Activated CD8-positive, alpha-beta memory T cell treated with anti-CD3 and anti-CD28 coated beads for 36 hours (primary cell): Measurements from ENCODE around the gene PSMB11. TPM values are rescaled to one million over a fixed set of nuclear protein-coding genes. Genes with fewer than 3 reads are reported as not detected.

ENCODE experiments used
- CTCF ChIA-PET: fragments of 350-600 bp; sonication (Branson Sonifier 250); formaldehyde crosslinking; loops from one replicate; lab custom pipeline; 2021; ENCODE audit warnings: antibody characterized with exemption; lab: Charles Lee
- POLR2A ChIA-PET: fragments of 350-600 bp; sonication (Branson Sonifier 250); formaldehyde crosslinking; loops from one replicate; lab custom pipeline; 2021; ENCODE audit warnings: antibody characterized with exemption; lab: Charles Lee
- total RNA-seq, 2 experiments: library from RNA; stranded (reverse); gene quantifications; one replicate each; pipeline ENCODE4 v1.2.3, GENCODE V29; 2021

The PSMB11 gene
- total RNA-seq, 2 experiments from 2014 or later: not detected

- CTCF ChIA-PET: interaction anchor here (0.8 to 2.1 kb wide), 4 partner anchors 25 to 45 kb away, joined by 3 to 7 read pairs (median 4); partner anchors contain the start of gene CDH24
- POLR2A ChIA-PET: no interaction called here
Observed at GRCh38 chr14:23030936-23031335, 11.1 kb upstream of the PSMB11 start.

GRCh38 chr14:23033251-23033727 lies 8.7 kb upstream of the PSMB11 start:
- CTCF ChIA-PET: interaction anchor here (0.9 to 2.1 kb wide), 5 partner anchors 8 to 40 kb away, joined by 3 to 9 read pairs (median 6); partner anchors contain the start of gene CDH24

DNA sequence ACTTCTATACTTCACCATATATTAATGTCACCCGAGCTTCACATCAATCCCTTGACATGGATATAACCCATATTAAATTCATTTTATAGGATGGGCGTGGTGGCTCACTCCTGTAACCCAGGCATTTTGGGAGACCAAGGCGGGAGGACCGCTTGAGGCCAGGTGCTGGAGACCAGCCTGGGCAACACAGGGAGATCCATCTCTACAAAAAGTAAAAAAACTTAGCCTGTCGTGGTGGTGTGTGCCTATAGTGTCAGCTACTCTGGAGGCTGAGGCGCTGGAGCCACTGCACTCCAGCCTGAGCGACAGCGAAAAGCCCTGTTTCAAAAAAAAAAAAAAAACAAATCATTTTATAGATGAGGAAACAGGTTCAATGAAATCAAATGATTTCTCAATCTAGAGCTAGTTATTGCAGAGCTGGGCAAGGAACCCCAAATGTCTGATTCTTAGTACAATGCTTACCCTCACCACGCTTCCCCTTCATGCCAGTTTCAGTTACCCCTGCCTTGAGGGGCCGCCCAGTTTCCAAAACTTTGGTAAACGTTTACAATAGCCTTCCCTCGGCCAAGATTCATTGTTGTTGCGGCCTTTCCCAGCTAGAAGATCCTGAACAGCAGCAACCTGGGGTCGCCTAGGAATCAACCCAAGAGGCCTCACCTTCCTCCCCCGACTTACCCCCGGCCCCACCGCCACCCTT lies 8.1 kb upstream of the PSMB11 start:
- CTCF ChIA-PET: interaction anchor here (0.7 to 2.1 kb wide), 6 partner anchors 8 to 41 kb away, joined by 3 to 9 read pairs (median 5); partner anchors contain the start of gene CDH24
- POLR2A ChIA-PET: interaction anchor here (0.6 to 2.5 kb wide), 2 partner anchors 27 to 43 kb away, joined by 5 to 12 read pairs; no protein-coding TSS in a partner anchor

More at GRCh38 chr14:23033251-23033727, 8.7 kb upstream of the PSMB11 start:
- POLR2A ChIA-PET: interaction anchor here (2.5 kb wide), 1 partner anchor 26 kb away, joined by 12 read pairs; no protein-coding TSS in a partner anchor

- CTCF ChIA-PET: interaction anchor here (0.7 to 2.1 kb wide), 4 partner anchors 21 to 42 kb away, joined by 4 to 9 read pairs (median 7); partner anchors contain the start of gene CDH24
- POLR2A ChIA-PET: interaction anchor here (0.6 to 2.5 kb wide), 2 partner anchors 28 to 44 kb away, joined by 5 to 12 read pairs; no protein-coding TSS in a partner anchor
Observed at GRCh38 chr14:23034498-23035302, 7.3 kb upstream of the PSMB11 start, which contains the start of gene PSMB5. PSMB5 (minus strand) TSS chr14:23034900; CDS start chr14:23034881, 19 bp downstream.

DNA sequence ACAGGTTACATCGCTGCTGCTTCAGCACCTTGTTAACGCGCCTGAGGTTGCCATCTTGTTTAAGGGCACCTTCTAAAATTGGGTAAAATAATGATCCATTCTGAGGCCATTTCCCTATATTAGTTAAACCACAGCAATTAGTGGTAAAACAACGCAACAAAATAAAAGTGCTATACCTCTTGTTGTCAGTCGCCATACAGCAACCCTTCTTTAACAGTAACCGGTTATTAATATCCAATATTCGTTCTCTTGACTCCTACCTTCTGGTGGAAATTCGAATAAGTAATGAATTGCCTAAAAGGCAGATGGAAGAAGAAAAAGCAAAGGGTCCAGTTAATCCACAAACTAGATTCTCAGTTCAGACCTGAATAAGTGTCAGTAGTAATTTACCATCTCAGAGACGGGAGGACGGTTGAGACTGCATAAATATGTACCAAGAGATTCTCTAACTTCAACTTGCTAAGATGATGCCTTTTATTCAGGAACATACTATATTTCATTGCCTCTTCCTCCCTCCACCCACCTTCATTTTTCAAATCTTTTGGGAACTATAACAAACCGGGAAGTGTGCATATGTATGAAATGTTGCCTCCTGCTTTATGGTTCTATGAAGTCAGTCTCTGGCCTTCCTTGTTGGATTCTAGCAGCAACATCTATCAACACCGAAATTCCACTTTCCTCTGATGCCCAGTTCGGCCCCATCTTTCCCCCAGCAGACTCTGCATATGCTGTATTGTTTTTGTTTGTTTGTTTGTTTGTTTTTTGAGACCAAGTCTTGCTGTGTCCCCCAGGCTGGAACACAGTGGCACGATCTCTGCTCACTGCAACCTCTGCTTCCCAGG lies 6.5 kb upstream of the PSMB11 start:
- ChIA-PET POLR2A (interaction anchor here (2.5 kb wide), 1 partner anchor 29 kb away, joined by 12 read pairs; no protein-coding TSS in a partner anchor), CTCF (interaction anchor here (0.6 to 2.1 kb wide), 2 partner anchors 16 to 22 kb away, joined by 5 to 8 read pairs; partner anchors contain the start of gene CDH24)

DNA sequence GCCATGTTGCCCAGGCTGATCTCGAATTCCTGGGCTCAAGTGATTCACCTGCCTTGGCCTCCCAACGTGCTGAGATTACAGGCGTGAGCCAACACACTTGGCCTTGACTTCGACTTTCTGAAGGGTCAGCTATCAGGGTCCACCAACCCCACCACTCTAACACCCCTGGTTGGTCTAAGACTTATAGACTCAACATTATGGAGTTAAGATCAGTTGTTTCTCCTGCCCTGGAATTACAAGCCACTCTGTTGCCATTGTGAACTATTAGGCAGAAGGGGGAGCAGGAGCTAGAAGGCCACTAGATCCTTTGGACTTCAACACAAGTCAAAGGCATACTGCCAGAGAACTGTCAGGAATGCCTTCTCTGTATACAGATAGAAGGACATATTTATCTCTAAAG lies 1.9 kb upstream of the PSMB11 start:
- POLR2A ChIA-PET: no interaction called here

DNA sequence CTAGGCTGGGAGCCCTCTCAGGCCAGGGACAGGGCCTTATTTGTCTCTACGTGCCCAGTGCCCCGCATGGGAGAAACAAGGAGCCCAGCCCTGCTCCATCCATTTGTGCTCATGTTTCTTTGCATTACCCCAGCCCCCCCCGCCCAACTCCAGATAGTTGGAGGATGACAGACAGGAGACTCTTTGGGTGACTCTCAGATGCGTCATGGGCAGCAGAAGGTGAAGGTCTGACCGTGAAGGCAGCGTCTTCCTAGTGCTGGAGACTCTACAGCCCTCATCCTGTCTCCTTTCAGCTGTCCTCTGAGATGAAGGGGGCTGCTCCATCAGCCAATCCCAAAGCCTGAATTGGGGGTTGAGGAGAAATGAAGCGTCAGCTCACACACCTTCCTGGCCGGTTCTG lies 283 bp upstream of the PSMB11 start:
- POLR2A ChIA-PET: no interaction called here
- CTCF ChIA-PET: interaction anchor here (0.6 to 2.2 kb wide), 2 partner anchors 18 to 56 kb away, joined by 3 to 8 read pairs; no protein-coding TSS in a partner anchor

More for the DNA sequence above, 1.9 kb upstream of the PSMB11 start:
- CTCF ChIA-PET: interaction anchor here (0.8 to 2.2 kb wide), 4 partner anchors 18 to 57 kb away, joined by 3 to 8 read pairs (median 4); partner anchors contain the start of gene CDH24

GRCh38 chr14:23043145-23043544 lies 1.1 kb downstream of the PSMB11 start:
- CTCF ChIA-PET: interaction anchor here (1.3 to 1.6 kb wide), 2 partner anchors 13 to 48 kb away, joined by 3 to 4 read pairs; no protein-coding TSS in a partner anchor
- POLR2A ChIA-PET: no interaction called here

DNA sequence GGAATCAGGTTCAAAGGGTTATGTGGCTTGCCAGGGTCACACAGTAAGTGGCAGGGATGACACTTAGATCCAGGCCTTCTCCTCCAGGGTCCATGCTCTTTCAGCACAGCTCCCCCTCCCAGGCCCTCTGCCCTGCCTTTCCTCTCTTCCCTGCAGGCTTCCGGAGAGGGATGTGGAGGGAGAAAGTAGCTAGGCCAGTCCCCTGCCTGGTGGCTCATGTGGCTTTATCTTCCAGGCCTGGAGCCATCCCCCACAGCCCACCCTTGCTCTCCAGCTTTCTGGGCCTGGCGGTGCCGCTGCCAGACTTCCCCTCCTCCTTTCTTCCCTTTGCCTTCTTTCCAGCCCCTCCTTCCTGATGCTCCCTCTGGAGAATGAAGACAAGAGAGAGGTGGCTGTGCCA lies 1.7 kb downstream of the PSMB11 start:
- ChIA-PET CTCF (interaction anchor here (1.3 to 1.6 kb wide), 2 partner anchors 13 to 48 kb away, joined by 3 to 4 read pairs; no protein-coding TSS in a partner anchor), POLR2A (no interaction called here)

- CTCF ChIA-PET: no interaction called here
- POLR2A ChIA-PET: interaction anchor here (0.6 kb wide), 1 partner anchor 462 kb away, joined by 3 read pairs; no protein-coding TSS in a partner anchor
Observed at GRCh38 chr14:23044840-23045239, 2.8 kb downstream of the PSMB11 start.

- CTCF ChIA-PET: interaction anchor here (1.2 kb wide), 1 partner anchor 39 kb away, joined by 3 read pairs; no protein-coding TSS in a partner anchor
- POLR2A ChIA-PET: no interaction called here
Observed at GRCh38 chr14:23045419-23046357, 3.7 kb downstream of the PSMB11 start.

DNA sequence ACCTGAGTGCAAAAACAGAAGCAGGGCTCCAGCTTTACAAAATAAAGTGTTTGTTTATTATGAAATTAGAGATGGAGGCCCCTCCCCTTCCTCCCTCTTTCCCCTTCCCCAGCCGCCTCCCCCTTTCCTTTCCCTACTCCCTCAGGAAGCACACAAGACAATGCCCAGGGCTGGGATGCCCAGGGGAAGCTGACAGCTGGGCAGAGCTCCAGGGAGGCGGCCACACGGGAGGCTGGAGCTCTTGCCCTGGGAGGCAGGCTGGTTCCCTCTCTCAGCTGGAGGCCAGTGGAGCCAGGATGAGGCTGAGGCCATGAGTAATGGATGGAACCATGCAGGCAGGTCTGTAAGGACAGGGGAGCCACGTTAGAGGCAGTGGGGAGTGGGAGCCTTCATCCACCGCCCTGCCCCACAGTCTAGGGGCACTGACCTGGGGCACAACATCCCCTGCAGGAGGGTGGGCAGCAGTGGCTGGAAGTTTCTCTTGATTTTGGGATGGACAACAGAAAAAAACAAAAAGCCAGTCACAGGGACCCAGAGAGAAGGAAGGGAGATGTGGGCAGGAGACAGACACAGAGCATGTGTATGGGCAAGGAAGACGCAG lies 5.1 kb downstream of the PSMB11 start:
- ChIA-PET POLR2A (no interaction called here), CTCF (interaction anchor here (1.2 kb wide), 1 partner anchor 41 kb away, joined by 3 read pairs; no protein-coding TSS in a partner anchor)

- ChIA-PET POLR2A (no interaction called here), CTCF (no interaction called here)
Observed at GRCh38 chr14:23047751-23048693, 6.0 kb downstream of the PSMB11 start.

GRCh38 chr14:23049011-23049410 lies 7.0 kb downstream of the PSMB11 start:
- POLR2A ChIA-PET: no interaction called here
- CTCF ChIA-PET: no interaction called here
